HFF-Myc (cell line): Measurements from ENCODE around the gene DLGAP1.

Experiments
- DNase-seq: peaks from one replicate; pipeline ENCODE4 v3.0.0-alpha.2; 2011; ENCODE audit warnings: low read depth; ENCODE audit errors: extremely low read depth
- H3K4me3 ChIP-seq: replicated peaks from 2 replicates; pipeline ENCODE4 v1.5.1; 2011; ENCODE audit warnings: low read depth, mild to moderate bottlenecking, control low read depth, low read length
- CTCF ChIP-seq: IDR thresholded peaks from 2 replicates; pipeline ENCODE4 v1.5.1; 2012; ENCODE audit warnings: mild to moderate bottlenecking, low read depth, low read length, control low read depth; ENCODE audit errors: missing control alignments

DLGAP1 gene

GRCh38 chr18:3661989-3662388 lies 793.1 kb downstream of the DLGAP1 start:
- no peak overlapping the region for H3K4me3 ChIP-seq
- no peak for TF ChIP-seq CTCF
- no peak for DNase-seq

GRCh38 chr18:3660739-3661515 lies 794.2 kb downstream of the DLGAP1 start:
- DNase-seq, result no peak
- no peak for TF ChIP-seq CTCF
- H3K4me3 ChIP-seq, result no peak overlapping the region

GRCh38 chr18:3658529-3658928 lies 796.6 kb downstream of the DLGAP1 start:
- H3K4me3 ChIP-seq, result no peak overlapping the region
- TF ChIP-seq CTCF, result no peak
- DNase-seq, result no peak

GRCh38 chr18:3655254-3656050 lies 799.7 kb downstream of the DLGAP1 start:
- DNase-seq, result no peak
- no peak for TF ChIP-seq CTCF
- H3K4me3 ChIP-seq, result no peak overlapping the region

- no peak overlapping the region for H3K4me3 ChIP-seq
- no peak for DNase-seq
- TF ChIP-seq CTCF, result no peak
Observed at GRCh38 chr18:3654442-3655253, 800.5 kb downstream of the DLGAP1 start.

GRCh38 chr18:3653851-3654441 lies 801.2 kb downstream of the DLGAP1 start:
- H3K4me3 ChIP-seq, result no peak overlapping the region
- no peak for TF ChIP-seq CTCF
- no peak for DNase-seq
